Activated B cell treated with CpG ODN at 0.5 μM for 24 hours (primary cell): ENCODE results near the gene SMIM1. TPM values are rescaled to one million over a fixed set of nuclear protein-coding genes. Genes with fewer than 3 reads are reported as not detected.

Experiments
- ATAC-seq: fragments of 200-7000 bp; cut with Tn5 transposase; one replicate; pipeline ENCODE4 v1.10.0; 2021; ENCODE audit warnings: low read depth, mild to moderate bottlenecking, moderate library complexity
- CTCF ChIA-PET: fragments of 350-600 bp; sonication (Branson Sonifier 250); formaldehyde crosslinking; loops from one replicate; lab custom pipeline; 2021; ENCODE audit warnings: antibody characterized with exemption; lab: Charles Lee
- POLR2A ChIA-PET: fragments of 350-600 bp; sonication (Branson Sonifier 250); formaldehyde crosslinking; loops from one replicate; lab custom pipeline; 2021; ENCODE audit warnings: antibody characterized with exemption; lab: Charles Lee
- DNase-seq: peaks from one replicate; pipeline ENCODE4 v3.0.0; 2022
- H3K27ac Mint-ChIP-seq: one replicate; pipeline ENCODE4 v1.8.0; 2020; ENCODE audit warnings: mixed read lengths
- H3K27me3 Mint-ChIP-seq: one replicate; pipeline ENCODE4 v1.8.0; 2021; ENCODE audit warnings: mixed read lengths
- H3K36me3 Mint-ChIP-seq: one replicate; pipeline ENCODE4 v1.8.0; 2021; ENCODE audit warnings: low read depth, mixed read lengths
- H3K4me1 Mint-ChIP-seq: one replicate; pipeline ENCODE4 v1.8.0; 2021; ENCODE audit warnings: mixed read lengths
- H3K4me3 Mint-ChIP-seq: one replicate; pipeline ENCODE4 v1.8.0; 2020; ENCODE audit warnings: mild to moderate bottlenecking, mixed read lengths
- H3K9me3 Mint-ChIP-seq: one replicate; pipeline ENCODE4 v1.8.0; 2020; ENCODE audit warnings: mixed read lengths
- intact Hi-C: fragments of 100-400 bp; cut with micrococcal nuclease; formaldehyde crosslinking; loops from one replicate; pipeline ENCODE4 v1.15.1; 2024
- total RNA-seq: library from RNA; stranded (reverse); gene quantifications from 2 replicates; pipeline ENCODE4 v1.2.3, GENCODE V29; 2022
- TF ChIP-seq, protein P1 (sequence below): fragments of 200-600 bp; IDR thresholded peaks from one replicate; pipeline ENCODE4 v1.8.0; 2022; ENCODE audit warnings: antibody characterized with exemption, mild to moderate bottlenecking

The SMIM1 gene
- total RNA-seq, 1 donor from 2014 or later, result 3.8 TPM

- ChIA-PET CTCF (no interaction called here), POLR2A (no interaction called here)
- H3K36me3 Mint-ChIP-seq, result no peaks in the 10 kb centered on the region
- no peak overlapping the region for H3K4me3 Mint-ChIP-seq
- no peaks in the 10 kb centered on the region for H3K9me3 Mint-ChIP-seq
- no peak for ATAC-seq
- no peaks in the 10 kb centered on the region for H3K4me1 Mint-ChIP-seq
- intact Hi-C loops, result no loop called here
- no peak overlapping the region for H3K27ac Mint-ChIP-seq
- no peak for DNase-seq
- H3K27me3 Mint-ChIP-seq, result peaks cover 32% of the 10 kb centered on the region
- TF ChIP-seq, protein P1, sequence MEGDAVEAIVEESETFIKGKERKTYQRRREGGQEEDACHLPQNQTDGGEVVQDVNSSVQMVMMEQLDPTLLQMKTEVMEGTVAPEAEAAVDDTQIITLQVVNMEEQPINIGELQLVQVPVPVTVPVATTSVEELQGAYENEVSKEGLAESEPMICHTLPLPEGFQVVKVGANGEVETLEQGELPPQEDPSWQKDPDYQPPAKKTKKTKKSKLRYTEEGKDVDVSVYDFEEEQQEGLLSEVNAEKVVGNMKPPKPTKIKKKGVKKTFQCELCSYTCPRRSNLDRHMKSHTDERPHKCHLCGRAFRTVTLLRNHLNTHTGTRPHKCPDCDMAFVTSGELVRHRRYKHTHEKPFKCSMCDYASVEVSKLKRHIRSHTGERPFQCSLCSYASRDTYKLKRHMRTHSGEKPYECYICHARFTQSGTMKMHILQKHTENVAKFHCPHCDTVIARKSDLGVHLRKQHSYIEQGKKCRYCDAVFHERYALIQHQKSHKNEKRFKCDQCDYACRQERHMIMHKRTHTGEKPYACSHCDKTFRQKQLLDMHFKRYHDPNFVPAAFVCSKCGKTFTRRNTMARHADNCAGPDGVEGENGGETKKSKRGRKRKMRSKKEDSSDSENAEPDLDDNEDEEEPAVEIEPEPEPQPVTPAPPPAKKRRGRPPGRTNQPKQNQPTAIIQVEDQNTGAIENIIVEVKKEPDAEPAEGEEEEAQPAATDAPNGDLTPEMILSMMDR, result no peak
These were observed 9.0 kb upstream of the SMIM1 start for GRCh38 chr1:3763351-3764125.

- Mint-ChIP-seq H3K36me3 (no peaks in the 10 kb centered on the region), H3K9me3 (no peaks in the 10 kb centered on the region), H3K4me1 (peaks cover 8% of the 10 kb centered on the region), H3K27ac (no peak overlapping the region), H3K27me3 (peaks cover 10% of the 10 kb centered on the region), H3K4me3 (no peak overlapping the region)
- ChIA-PET CTCF (no interaction called here), POLR2A (interaction anchor here (0.6 to 0.7 kb wide), 3 partner anchors 11 to 1134 kb away, joined by 3 to 4 read pairs (median 4); no protein-coding TSS in a partner anchor)
- intact Hi-C loops, result no loop called here
- TF ChIP-seq, protein P1, result no peak
- no peak for DNase-seq
- ATAC-seq, result no peak
These were observed 5.1 kb upstream of the SMIM1 start for GRCh38 chr1:3767328-3767925.

GRCh38 chr1:3768811-3769390, 3.6 kb upstream of the SMIM1 start:
- Mint-ChIP-seq H3K4me3 (no peak overlapping the region), H3K9me3 (no peaks in the 10 kb centered on the region), H3K27ac (no peak overlapping the region), H3K4me1 (peaks cover 8% of the 10 kb centered on the region), H3K27me3 (peaks cover 6% of the 10 kb centered on the region), H3K36me3 (no peaks in the 10 kb centered on the region)
- ATAC-seq (no peak), DNase-seq (no peak)
- TF ChIP-seq, protein P1, result no peak
- POLR2A ChIA-PET, result no interaction called here
- intact Hi-C loops, result no loop called here
- CTCF ChIA-PET, result no interaction called here

DNA sequence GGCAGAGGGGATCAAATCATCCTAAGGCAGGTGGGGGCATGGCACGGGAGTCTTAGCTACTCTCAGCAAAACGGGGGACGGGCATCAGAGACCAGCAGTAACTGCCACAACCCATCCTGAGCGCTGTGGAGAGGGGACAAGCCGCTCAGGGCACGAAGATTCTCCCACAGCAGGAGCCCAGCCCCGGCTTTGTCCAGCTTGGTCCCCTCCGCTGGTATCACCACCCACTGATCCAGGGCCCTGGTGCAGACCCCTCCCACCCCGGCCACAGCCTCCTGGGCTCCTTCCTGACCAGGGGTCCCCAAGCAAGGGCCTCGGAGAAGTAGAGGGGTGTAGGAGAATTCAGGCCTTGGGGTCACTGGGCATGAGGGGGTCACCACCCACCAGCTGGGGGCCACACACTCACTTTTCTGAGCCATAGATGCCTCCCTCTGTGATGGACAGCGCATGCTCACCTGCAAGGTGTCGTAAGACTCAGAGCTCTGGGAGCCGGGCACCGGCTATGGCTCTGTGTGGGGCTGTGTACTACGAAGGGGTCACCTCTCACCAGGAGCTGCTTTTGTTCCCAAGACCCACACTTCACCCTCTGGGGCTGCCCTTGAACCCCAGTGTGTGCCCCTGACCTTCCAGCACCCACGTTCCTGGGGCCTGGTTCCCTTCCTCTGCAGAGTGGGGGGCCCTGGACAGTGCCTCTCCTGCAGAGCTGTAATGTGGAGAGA, 2.3 kb upstream of the SMIM1 start:
- Mint-ChIP-seq H3K9me3 (no peaks in the 10 kb centered on the region), H3K4me3 (peak overlapping the region; percentile 45), H3K27ac (no peak overlapping the region), H3K4me1 (peaks cover 11% of the 10 kb centered on the region), H3K36me3 (no peaks in the 10 kb centered on the region), H3K27me3 (peaks cover 6% of the 10 kb centered on the region)
- ChIA-PET POLR2A (no interaction called here), CTCF (no interaction called here)
- TF ChIP-seq, protein P1, result no peak
- intact Hi-C loops, result no loop called here
- DNase-seq, result no peak
- ATAC-seq, result no peak
